HepG2 (cell line): ENCODE measurements around the gene PLCL2. TPM values are rescaled to one million over a fixed set of nuclear protein-coding genes. Genes with fewer than 3 reads are reported as not detected.
A peak's percentile ranks its signal among the peaks of the same experiment; 100 is the strongest.

ENCODE experiments used
- ERF ChIP-seq: IDR thresholded peaks from 2 replicates; pipeline ENCODE4 v1.6.1; 2018; ENCODE audit warnings: missing biosample characterization, missing genetic modification reagents
- MBNL3 ChIP-seq: fragments of 250-450 bp; sonication (Bioruptor Pico); conservative IDR thresholded peaks from 2 replicates; pipeline ENCODE4 v1.8.0; 2022; ENCODE audit warnings: mild to moderate bottlenecking, inconsistent platforms
- MEF2D ChIP-seq: sonication (generic); formaldehyde crosslinking; IDR thresholded peaks from 2 replicates; pipeline ENCODE4 v1.5.1; 2020; ENCODE audit warnings: mild to moderate bottlenecking, missing genetic modification reagents
- PHF5A ChIP-seq: IDR thresholded peaks from one replicate; pipeline ENCODE4 v1.6.1; 2018; ENCODE audit warnings: low read depth, missing genetic modification reagents; ENCODE audit not compliant: unreplicated experiment
- ZFP62 ChIP-seq: sonication (generic); formaldehyde crosslinking; IDR thresholded peaks from 2 replicates; pipeline ENCODE4 v1.4.0; 2020; ENCODE audit warnings: missing genetic modification reagents
- ZNF737 ChIP-seq: sonication (generic); formaldehyde crosslinking; IDR thresholded peaks from 2 replicates; pipeline ENCODE4 v1.5.0; 2020; ENCODE audit warnings: missing genetic modification reagents, mild to moderate bottlenecking, borderline replicate concordance
- polyA plus RNA-seq, 8 experiments: library from polyadenylated mRNA; depleted of rRNA in 3 of 8; stranded (reverse) in 7 of 8; unstranded in 1 of 8; fragments of >200 nt; fragmentation: Illumina TruSeq in 4 of 8; extraction: Trizol in 4 of 8; gene quantifications; 2 replicates each; pipeline versions ENCODE4 v1.2.1 to v1.2.3, GENCODE V29; 2011 to 2016; ENCODE audit warnings: low read depth in 4 of 8, missing spikeins in 1 of 8, mixed read lengths in 1 of 8; ENCODE audit not compliant: insufficient read depth in 1 of 8
- total RNA-seq, 5 experiments: library from RNA; depleted of rRNA; stranded (reverse); fragments of >200 nt; fragmentation: Illumina TruSeq; extraction: Trizol; gene quantifications; 2 replicates each; pipeline ENCODE4 v1.2.3, GENCODE V29; 2016; ENCODE audit warnings: low read depth in 1 of 5
- TF ChIP-seq, protein P1 (sequence below): sonication (generic); formaldehyde crosslinking; IDR thresholded peaks from 2 replicates; pipeline ENCODE4 v1.5.0; 2020; ENCODE audit warnings: mild to moderate bottlenecking, missing genetic modification reagents, moderate library complexity
- TF ChIP-seq, protein P2 (sequence below): IDR thresholded peaks from 2 replicates; pipeline ENCODE4 v1.6.1; 2016; ENCODE audit warnings: mild to moderate bottlenecking, missing biosample characterization, missing genetic modification reagents
- TF ChIP-seq, protein P3 (sequence below): sonication (generic); formaldehyde crosslinking; IDR thresholded peaks from 2 replicates; pipeline ENCODE4 v1.5.0; 2020; ENCODE audit warnings: mild to moderate bottlenecking, missing genetic modification reagents, borderline replicate concordance
- TF ChIP-seq, protein P4 (sequence below): IDR thresholded peaks from 2 replicates; pipeline ENCODE4 v1.4.0; 2020; ENCODE audit warnings: mild to moderate bottlenecking, missing genetic modification reagents
- TF ChIP-seq, protein P5 (sequence below): sonication (generic); formaldehyde crosslinking; IDR thresholded peaks from 2 replicates; pipeline ENCODE4 v1.4.0; 2020; ENCODE audit warnings: missing genetic modification reagents

The PLCL2 gene
- total and polyA plus RNA-seq, 2 of the 13 experiments (the other 11 are each of a cell fraction or from before 2014, with no cell fraction given) = not detected

DNA sequence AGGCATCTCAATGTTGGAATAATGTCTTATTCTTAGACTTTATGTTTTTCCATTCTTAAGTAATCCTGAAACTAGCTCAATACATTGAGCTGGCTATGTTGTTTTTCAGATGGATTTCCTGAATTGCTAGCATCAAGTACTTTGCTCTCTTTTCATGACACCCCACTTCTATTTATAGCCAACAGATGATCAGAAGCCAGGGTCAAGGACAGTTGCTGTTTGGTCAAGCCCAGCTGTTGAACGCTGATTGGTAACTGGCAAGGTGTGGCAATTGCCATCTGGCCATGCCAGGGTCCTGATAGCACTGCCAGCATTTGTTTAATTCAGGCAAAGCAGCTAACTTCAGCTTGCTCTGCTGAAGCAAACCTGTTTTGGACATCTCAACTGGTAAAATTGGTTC, 46.2 kb upstream of the PLCL2 start (continued):
- no peak for TF ChIP-seq MBNL3 (CRISPR knock-in tag)
- TF ChIP-seq, protein P1, sequence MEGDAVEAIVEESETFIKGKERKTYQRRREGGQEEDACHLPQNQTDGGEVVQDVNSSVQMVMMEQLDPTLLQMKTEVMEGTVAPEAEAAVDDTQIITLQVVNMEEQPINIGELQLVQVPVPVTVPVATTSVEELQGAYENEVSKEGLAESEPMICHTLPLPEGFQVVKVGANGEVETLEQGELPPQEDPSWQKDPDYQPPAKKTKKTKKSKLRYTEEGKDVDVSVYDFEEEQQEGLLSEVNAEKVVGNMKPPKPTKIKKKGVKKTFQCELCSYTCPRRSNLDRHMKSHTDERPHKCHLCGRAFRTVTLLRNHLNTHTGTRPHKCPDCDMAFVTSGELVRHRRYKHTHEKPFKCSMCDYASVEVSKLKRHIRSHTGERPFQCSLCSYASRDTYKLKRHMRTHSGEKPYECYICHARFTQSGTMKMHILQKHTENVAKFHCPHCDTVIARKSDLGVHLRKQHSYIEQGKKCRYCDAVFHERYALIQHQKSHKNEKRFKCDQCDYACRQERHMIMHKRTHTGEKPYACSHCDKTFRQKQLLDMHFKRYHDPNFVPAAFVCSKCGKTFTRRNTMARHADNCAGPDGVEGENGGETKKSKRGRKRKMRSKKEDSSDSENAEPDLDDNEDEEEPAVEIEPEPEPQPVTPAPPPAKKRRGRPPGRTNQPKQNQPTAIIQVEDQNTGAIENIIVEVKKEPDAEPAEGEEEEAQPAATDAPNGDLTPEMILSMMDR (CRISPR knock-in tag) = no peak
- TF ChIP-seq, protein P2, sequence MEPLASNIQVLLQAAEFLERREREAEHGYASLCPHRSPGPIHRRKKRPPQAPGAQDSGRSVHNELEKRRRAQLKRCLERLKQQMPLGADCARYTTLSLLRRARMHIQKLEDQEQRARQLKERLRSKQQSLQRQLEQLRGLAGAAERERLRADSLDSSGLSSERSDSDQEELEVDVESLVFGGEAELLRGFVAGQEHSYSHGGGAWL (CRISPR knock-in tag) = no peak
- TF ChIP-seq, protein P3, sequence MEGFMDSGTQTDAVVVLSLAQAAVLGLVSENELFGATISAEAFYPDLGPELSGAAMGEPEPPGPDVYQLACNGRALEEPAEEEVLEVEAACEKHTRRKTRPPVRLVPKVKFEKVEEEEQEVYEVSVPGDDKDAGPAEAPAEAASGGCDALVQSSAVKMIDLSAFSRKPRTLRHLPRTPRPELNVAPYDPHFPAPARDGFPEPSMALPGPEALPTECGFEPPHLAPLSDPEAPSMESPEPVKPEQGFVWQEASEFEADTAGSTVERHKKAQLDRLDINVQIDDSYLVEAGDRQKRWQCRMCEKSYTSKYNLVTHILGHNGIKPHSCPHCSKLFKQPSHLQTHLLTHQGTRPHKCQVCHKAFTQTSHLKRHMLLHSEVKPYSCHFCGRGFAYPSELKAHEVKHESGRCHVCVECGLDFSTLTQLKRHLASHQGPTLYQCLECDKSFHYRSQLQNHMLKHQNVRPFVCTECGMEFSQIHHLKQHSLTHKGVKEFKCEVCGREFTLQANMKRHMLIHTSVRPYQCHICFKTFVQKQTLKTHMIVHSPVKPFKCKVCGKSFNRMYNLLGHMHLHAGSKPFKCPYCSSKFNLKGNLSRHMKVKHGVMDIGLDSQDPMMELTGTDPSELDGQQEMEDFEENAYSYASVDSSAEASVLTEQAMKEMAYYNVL (CRISPR knock-in tag) = no peak
- TF ChIP-seq MEF2D = peak; percentile 66; the same call in 1 of the 2 replicates
- no peak for TF ChIP-seq ZNF737 (CRISPR knock-in tag)
- no peak for TF ChIP-seq ERF (CRISPR knock-in tag)
- TF ChIP-seq, protein P4, sequence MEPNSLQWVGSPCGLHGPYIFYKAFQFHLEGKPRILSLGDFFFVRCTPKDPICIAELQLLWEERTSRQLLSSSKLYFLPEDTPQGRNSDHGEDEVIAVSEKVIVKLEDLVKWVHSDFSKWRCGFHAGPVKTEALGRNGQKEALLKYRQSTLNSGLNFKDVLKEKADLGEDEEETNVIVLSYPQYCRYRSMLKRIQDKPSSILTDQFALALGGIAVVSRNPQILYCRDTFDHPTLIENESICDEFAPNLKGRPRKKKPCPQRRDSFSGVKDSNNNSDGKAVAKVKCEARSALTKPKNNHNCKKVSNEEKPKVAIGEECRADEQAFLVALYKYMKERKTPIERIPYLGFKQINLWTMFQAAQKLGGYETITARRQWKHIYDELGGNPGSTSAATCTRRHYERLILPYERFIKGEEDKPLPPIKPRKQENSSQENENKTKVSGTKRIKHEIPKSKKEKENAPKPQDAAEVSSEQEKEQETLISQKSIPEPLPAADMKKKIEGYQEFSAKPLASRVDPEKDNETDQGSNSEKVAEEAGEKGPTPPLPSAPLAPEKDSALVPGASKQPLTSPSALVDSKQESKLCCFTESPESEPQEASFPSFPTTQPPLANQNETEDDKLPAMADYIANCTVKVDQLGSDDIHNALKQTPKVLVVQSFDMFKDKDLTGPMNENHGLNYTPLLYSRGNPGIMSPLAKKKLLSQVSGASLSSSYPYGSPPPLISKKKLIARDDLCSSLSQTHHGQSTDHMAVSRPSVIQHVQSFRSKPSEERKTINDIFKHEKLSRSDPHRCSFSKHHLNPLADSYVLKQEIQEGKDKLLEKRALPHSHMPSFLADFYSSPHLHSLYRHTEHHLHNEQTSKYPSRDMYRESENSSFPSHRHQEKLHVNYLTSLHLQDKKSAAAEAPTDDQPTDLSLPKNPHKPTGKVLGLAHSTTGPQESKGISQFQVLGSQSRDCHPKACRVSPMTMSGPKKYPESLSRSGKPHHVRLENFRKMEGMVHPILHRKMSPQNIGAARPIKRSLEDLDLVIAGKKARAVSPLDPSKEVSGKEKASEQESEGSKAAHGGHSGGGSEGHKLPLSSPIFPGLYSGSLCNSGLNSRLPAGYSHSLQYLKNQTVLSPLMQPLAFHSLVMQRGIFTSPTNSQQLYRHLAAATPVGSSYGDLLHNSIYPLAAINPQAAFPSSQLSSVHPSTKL = no peak
- no peak for TF ChIP-seq PHF5A (CRISPR knock-in tag)
- no peak for TF ChIP-seq ZFP62 (CRISPR knock-in tag)
- TF ChIP-seq, protein P5, sequence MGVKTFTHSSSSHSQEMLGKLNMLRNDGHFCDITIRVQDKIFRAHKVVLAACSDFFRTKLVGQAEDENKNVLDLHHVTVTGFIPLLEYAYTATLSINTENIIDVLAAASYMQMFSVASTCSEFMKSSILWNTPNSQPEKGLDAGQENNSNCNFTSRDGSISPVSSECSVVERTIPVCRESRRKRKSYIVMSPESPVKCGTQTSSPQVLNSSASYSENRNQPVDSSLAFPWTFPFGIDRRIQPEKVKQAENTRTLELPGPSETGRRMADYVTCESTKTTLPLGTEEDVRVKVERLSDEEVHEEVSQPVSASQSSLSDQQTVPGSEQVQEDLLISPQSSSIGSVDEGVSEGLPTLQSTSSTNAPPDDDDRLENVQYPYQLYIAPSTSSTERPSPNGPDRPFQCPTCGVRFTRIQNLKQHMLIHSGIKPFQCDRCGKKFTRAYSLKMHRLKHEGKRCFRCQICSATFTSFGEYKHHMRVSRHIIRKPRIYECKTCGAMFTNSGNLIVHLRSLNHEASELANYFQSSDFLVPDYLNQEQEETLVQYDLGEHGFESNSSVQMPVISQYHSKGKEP (CRISPR knock-in tag) = no peak
